Fibroblast of skin of abdomen (primary cell): ENCODE data around the gene EDARADD.
"Not testable (repeated sequence)": the region's sequence is repeated elsewhere in the genome, so short reads cannot be mapped to it uniquely, and the experiment has no call there.

Experiments used
- DNase-seq: peaks from one replicate; pipeline ENCODE4 v3.0.0-alpha.2; 2013

Gene EDARADD

DNA sequence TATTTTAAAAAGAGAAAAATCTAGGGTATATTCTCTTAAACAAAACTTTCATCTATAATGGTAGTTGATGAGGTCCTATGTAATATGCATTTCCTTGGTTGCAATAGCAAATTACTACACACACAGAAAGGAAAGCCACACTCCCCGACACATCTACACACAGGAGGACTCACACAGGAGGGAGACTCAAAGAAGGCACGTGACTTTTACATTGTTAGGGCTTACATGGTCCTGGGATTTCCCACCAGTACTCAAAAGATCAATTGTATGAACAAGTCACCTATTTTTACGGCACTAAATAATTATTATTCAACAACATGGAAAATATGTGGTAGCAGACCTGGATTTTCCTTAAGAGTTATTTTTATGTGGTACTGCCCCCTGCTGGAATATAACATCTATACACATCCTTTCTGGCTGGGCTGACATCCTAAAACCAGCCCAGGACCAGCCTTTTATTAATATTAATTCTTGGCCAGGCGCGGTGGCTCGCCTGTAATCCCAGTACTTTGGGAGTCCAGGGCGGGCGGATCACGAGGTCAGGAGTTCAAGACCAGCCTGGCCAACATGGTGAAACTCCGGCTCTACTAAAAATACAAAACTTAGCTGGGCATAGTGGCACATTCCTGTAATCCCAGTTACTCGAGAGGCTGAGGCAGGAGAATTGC lies 95.8 kb downstream of the EDARADD start:
- DNase-seq: peak; percentile 37

DNA sequence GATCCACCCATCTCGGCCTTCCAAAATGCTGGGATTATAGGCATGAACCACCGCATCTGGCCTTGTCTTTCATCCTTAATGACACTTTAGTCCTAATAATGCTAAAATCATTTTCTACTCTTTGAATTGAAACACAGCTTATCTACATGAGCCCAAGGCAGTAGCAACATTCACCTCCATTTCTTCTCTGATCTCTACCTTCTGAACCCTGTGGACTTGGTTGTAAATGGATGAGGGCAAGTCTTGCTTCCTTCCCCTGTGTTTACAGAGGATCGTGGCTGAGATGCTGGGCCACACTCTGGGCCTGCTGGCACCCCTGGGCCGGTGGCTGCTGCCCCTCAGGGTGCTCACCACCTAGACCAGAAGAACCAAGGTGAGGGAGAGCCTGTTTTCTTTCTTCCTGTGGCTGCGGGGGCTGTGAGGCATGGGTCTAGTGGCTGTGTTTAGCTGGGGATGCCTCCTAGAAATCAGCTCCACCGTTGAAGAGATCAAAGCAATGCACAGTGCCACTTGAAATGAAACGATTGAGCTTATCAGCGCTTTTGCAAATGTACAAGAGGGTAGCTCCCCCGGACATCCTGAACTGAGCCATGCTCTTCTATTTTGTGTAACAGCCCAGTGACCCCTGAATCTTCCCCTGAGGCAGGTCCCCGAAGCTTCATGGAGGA lies 97.5 kb downstream of the EDARADD start:
- no peak for DNase-seq

DNA sequence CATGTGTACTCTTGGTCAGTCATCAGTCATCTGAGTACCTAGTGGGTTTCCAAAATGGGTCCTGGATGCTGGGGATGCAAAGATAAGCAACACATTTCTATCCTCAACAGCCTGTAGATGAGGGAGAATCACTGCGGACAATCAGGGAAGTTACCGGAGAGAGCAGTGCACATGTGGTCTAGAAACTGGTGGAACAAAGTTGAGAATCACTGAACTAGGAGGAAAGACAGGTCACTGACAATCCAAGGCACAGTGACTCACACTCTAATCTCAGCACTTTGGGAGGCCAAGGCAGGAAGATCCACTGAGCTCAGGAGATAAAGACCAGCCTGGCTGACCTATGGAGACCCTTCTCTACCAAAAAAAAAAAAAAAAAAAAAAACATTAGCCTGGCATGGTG lies 98.3 kb downstream of the EDARADD start:
- DNase-seq: no peak

DNA sequence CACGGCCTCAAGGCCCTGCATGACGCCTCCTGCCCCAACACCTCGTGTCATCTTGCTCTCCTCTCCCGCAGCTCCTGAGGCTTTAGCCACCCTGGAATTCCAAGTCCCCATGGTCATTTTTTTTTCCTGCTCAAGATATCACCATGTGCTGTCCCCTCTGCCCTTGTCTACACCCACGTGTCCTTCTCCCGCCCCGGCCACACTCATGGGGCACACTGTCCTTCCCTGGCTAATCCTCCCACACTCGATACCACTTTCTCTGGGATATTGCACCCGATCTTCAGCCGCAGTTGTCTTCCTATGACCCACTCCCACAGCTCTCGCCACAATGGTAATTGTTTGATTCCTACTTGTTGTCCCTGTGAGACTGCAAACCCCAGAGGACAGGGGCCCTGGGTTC lies 100.0 kb downstream of the EDARADD start:
- no peak for DNase-seq

DNA sequence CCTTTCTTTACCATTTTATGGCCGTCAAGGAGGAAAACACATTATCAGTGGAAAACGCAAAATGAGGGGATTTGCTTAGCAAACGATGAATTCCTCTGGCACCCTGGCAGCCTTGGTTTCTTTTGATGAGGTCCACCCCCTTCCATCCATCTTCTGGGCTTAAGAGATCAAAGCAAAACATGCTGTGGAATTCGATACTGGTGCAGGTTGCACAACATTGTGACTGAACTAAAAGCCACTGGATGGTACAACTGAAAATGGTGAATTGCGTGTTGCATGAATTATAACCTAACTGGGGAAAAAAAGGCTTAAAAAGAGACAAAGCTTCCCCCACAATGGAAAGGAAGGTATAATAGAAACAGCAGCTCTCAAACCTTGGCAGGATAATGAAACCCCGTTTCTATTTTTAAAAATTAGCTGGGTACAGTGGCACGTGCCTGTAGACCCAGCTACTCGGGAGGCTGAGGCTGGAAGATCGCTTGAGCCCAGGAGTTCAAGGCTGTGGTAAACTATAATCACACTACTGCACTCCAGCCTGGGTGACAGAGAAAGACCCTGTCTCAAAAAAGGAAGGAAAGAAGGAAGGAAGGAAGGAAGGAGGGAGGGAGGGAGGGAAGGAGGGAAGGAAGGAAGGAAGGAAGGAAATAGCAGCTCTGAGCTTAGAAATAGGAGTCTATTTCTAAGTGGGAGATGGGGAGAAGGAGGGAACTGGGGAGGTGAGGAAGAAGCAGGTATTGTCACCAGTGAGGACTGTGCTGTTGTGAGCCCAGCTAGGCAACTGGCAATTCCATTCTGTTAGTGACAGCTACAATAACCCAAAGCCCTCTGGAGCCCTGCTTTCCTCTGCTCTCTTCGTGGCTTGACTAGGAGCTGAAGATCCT lies 100.7 kb downstream of the EDARADD start:
- DNase-seq: peak; percentile 26

DNA sequence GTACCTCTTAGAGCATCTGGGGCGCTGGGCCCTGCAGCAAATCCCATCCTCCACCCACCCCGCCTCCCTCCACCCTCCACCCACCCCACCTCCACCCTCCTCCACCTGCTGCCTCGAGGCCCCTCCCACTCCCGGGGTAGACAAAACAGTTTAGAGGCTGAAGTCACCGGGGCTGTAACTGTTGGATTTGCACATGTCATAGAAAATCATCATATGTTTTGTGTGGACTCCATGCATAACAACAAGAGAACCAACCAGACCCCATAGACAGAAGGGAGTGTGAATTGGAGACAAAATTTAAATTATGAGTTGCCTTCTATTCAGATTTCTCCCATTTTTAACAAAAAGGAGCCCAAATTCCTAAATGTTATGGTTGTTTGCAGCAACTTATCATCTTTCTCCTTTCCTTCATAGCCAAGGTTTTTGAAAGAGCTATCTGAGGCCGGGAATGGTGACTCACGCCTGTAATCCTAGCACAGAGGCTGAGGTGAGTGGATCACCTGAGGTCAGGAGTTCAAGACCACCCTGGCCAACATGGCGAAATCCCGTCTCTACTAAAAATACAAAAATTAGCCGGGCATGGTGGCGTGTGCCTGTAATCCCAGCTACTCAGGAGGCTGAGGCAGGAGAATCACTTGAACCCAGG lies 101.5 kb downstream of the EDARADD start:
- DNase-seq: no peak

DNA sequence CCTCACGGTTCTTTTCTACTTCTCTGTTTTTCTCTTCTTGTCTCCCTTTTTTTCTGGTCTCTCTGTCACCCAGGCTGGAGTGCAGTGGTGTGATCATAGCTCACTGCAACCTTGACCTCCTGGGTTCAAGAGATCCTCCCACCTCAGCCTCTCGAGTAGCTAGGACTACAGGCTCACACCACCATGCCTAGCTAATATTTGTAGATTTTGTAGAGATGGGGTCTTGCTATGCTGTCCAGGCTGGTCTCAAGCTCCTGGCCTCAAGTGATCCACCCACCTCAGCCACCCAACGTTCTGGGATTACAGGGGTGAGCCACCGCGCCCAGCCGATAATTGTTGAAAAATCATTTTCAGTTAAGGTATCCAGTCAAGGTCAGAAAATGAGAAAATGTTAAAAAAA lies 103.8 kb downstream of the EDARADD start:
- no peak for DNase-seq

DNA sequence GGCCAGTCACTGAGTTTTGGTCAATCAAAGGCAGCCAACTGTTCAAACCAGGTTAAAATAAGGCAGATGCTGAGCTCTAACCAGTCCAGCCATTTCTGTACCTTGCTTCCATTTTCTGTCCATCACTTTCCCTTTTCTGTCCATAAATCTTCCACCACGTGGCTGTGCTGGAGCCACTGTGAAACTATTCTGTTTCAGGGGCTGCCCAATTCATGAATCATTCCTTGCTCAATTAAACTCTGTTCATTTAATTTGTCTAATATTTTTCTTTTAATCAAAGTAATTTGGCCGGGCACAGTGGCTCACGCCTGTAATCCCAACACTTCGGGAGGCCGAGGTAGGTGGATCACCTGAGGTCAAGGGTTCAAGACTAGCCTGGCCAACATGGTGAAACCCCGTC lies 107.0 kb downstream of the EDARADD start:
- DNase-seq: no peak

DNA sequence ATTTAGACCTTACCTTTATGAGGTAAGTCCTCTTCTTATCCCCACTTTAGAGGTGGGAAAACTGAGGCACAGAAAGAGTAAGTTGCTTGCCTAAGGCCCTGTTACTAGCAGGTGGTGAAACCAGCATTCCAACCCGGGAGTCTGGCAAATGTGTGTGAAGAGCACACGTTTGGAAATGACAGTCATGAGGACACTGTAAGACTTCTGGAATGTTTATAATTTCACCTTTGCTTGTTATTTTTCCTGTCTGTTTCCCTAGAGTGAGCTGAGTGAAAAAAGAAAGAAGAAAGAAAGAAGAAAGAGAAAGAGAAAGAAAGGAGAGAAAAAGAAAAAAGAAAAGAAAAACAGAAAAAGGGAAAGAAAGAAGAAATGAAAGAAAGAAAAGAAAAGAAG lies 108.5 kb downstream of the EDARADD start:
- peak; percentile 33 for DNase-seq

DNA sequence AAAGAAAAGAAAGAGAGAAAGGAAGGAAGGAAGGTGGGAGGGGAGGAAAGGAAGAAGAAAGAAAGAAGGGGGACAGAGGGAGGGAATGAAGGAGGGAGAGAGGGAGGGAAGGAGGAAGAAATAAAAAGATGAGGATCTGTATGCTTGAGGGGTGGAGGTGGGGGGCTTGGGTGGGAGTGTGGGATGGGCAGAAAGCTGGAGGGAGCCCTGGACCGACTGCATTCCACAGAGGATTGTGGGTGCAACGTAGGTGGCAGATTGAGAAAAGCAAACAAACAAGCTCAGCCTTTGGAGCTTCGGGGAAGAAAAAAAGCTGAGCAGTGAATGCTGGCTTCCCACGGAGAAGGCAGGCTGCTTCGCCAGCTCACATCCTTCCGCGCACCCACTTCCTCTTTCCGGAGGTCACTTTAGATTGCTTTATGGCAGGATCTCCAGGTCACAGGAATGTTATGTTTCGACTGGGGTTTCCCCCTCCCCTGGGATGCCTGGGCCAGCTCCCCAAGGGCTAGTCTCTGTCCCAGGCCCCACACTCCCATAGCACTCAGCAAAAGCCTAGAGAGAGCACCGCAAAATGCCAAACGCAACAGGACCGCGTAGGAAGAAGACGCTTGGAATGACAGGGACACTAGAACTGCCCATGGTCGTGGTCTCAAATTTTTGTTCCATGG lies 109.0 kb downstream of the EDARADD start:
- DNase-seq: peak; percentile 57

DNA sequence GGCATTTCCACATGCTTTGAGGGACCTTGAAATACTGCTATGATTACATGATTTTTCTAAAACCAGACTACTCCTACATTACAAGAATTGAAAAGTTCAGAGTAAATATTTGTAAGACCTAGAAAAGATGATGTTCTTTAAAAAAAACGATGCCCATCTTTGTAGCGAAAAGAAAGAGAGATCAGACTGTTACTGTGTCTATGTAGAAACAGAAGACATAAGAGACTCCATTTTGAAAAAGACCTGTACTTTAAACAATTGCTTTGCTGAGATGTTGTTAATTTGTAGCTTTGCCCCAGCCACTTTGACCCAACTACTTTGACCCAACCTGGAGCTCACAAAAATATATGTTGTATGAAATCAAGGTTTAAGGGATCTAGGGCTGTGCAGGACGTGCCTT lies 110.3 kb downstream of the EDARADD start:
- DNase-seq: not testable (repeated sequence)

DNA sequence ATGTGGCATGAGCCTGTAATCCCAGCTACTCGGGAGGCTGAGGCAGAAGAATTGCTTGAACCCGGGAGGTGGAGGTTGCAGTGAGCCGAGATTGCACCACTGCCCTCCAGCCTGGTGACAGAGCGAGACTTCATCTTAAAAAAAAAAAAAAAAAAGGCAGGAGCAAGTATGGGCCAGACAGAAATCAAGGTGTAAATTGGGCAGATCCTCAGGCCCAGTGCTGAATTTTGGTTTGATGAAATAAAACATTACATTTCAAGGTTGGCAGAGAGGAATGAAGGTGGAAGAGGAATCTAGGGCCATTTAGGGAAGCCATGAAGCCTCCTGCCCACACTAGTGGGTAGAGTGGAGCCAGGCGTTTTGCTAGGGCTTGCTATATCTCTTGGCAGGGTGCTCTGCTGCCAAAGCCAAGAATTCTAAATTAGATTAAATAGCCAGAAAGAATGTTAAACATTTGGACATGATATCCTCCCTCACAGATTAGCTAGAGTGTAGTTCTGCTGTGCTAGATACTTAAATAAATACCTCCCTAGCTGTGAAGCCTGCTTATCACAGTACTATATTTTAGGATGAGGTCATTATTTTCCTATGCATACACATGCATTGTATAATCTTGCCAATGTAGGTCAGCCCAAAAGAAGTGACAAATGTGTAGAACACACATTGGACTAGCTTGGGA lies 113.1 kb downstream of the EDARADD start:
- DNase-seq: peak; percentile 14

DNA sequence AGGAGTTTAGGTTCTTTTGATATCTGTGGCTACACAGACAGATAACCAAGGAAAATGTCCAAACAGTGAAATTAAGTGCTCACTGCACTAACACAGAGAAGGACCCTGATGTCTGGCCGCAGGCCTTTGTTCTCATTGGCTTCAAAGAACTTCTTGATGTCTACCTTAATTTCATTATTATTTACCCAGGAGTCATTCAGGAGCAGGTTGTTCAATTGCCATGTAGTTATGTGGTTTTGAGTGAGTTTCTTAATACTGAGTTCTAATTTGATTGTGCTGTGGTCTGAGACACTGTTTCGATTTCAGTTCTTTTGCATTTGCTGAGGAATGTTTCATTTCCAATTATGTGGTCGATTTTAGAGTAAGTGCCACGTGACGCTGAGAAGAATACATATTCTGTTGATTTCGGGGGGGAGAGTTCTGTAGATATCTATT lies 114.5 kb downstream of the EDARADD start:
- no peak for DNase-seq

DNA sequence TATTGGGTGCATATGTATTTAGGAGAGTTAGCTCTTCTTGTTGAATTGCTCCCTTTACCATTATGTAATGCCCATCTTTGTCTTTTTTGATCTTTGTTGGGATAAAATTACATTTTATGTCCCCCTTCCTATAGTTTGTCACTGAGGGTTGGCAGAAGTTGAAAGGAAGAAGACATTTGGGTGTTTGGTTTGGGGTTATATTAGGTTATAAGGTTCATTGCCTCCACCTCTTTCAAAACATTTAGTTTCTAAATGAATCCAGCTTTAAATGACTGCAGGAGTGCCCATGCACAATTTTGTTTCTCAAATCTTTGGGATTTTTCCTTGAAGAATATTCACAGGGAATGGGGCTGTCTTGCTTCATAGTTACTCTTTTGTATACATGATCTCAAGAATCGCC lies 115.1 kb downstream of the EDARADD start:
- DNase-seq: no peak

DNA sequence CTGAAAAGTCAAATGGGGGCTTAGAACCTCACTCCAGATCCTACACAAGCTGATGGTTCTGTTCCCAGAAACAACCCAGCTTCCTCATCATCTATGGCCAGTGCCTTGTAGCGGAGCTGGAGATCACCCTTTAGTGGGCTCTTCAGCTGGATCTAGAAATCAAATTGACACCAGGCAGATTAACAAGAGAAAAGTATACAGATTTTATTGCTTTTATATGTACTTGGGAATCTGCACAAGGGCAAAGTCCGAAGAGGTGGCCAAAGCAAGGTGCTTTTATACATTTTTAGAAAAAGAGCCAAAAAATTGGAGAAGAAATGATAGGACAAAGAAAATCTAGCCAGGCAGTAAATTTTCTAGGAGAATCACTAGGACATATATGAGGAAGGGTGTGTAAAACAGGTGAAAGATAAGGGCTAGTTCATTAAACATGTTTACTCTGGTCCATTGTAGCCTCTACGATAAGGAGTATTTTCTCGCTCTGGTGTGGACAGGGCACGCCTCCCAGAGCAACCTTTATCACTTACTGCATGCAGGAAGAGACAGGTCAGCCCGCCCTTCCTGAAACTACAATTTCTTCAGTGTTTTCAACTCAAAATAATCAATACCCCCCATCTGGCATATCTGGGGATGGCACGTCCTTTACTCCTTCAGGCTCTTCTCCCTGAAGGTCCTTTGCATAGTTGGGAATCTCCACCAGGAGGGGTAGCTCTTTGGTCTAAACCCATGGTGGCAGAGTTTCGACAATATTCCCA lies 115.7 kb downstream of the EDARADD start:
- no peak for DNase-seq

DNA sequence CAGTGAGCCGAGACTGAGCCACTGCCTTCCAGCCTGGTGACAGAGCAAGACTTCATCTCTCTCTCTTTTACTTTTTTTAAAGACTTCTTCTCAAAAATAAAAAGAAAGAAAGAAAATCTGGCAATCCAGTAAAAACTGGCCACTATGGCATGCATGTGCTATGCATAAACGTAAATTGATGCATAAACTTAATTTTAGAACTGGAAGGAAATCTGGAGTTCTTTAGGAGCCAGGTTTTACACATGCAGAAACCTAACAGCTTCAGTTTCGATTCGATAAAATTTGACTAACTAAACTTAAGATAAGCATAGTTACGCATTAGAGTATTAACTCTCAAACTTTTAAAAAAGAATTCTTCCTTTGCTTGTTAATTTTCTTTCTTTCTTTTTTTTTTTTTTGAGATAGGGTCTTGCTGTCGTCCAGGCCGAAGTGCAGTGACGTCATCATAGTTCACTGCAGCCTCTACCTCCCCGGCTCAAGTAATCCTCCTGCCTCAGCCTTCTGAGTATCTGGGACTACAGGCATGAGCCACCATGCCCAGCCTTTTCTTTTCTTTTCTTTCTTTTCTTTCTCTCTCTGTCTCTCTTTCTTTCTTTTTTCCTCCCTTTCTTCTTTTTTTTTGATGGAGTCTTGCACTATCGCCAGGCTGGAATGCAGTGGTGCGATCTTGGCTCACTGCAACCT lies 117.8 kb downstream of the EDARADD start:
- no peak for DNase-seq

DNA sequence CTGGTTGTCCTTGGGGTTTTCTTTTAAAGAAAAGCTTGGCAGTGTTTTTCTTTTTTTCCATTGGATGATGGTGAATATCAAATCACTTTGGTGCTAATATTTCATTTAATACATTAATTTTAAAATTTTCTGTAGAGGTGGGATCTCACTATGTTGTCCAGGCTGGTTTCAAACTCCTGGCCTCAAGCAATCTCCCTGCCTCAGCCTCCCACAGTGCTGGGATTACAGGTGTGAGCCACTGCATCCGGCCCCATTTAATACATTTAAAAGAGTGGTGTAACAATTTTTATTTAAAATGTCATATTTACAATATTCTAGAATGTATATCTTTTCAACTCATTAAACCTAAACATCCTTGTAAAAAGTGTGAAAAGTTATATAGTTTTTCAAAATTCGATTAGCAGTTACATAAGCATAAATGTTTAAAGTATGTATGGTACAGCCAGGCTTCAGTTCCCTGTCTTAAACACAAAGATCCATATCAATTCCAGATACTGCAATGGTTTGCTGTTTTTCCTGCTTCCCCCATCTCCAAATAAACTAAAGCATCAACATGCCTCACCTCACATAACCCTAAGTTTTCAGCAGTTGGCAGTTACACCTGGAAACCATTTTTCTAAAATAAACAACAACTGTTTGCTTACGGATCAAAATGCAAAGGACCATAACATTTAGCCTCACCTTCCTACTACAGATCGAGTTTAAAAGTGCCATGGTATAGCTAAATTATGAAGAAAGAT lies 120.8 kb downstream of the EDARADD start:
- no peak for DNase-seq

DNA sequence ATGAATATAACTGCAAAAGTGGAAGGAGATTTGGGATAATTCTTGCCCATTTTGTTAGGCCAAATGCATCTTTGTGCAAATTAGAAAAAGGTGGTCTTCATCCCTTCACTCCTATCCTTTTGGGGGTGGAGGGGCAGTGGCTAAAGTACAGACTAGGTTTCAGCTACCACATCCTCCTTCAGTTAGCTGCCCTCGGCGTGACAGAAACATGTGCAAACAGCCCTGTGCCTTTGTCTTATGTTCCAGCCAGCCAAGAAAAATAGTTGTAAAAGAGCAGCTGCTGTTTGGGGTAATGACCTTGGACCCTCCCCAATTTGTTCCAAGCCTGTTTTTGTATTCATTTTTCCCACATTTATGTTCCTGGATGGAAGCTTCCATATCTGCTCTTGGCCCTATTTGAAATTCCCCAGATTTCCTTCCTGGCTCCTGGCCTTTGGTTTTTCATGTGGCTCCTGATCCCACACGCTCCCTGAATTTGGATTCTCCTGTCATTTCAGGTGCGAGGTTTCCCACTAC lies 121.4 kb downstream of the EDARADD start:
- no peak for DNase-seq

DNA sequence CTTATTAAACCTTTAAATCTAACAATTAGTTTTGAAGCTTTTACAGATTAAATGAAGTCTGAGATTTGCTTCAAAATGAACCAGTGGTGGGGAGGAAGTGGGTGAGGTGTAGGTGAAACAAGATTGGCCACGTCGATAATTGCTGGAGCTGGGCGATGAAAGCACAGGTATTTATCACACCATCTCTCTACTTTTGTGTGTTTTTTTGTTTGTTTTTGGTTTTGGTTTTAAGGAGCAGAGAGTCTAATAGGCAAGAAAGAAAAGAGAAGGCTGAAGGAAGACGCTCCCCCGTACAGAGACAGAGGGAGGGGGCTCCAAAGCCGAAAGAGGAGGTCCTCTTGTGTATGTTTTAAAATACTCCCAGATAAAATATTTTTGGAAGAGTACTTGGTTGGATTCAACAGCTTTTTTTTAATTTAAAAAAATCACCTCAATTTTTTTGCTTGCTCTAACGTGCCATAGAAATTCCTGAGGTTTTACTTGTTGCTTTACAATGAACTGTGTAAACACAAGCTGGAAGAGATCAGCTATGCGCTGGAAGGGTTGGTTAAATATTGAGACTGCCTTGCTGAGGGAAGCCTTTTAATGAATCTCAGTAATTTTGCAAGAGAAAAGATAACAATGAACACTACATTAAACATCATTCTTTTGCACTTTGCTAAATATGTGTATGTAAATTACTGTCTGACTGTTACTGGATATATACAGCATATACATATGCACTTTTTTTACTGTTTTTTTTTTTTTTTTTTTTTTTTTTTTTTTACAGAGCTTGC lies 123.0 kb downstream of the EDARADD start:
- DNase-seq: peak; percentile 69
